HepG2 (cell line): ENCODE results near the gene ZNF764. TPM values are rescaled to one million over a fixed set of nuclear protein-coding genes. Genes with fewer than 3 reads are reported as not detected.

ENCODE experiments used
- GTF3A ChIP-seq: sonication (generic); formaldehyde crosslinking; conservative IDR thresholded peaks from 2 replicates; pipeline ENCODE4 v1.4.0; 2020; ENCODE audit warnings: mild to moderate bottlenecking, missing genetic modification reagents
- ISX ChIP-seq: sonication (generic); formaldehyde crosslinking; conservative IDR thresholded peaks from 2 replicates; pipeline ENCODE4 v1.5.0; 2020; ENCODE audit warnings: missing genetic modification reagents
- MIXL1 ChIP-seq: IDR thresholded peaks from 2 replicates; pipeline ENCODE4 v1.6.1; 2016
- POGZ ChIP-seq: sonication (generic); formaldehyde crosslinking; IDR thresholded peaks from 2 replicates; pipeline ENCODE4 v1.4.0; 2020; ENCODE audit warnings: mild to moderate bottlenecking, missing genetic modification reagents
- RARA ChIP-seq: IDR thresholded peaks from 2 replicates; pipeline ENCODE4 v1.6.1; 2016; ENCODE audit warnings: missing genetic modification reagents, missing compliant biosample characterization
- ZNF296 ChIP-seq: sonication (generic); formaldehyde crosslinking; conservative IDR thresholded peaks from 2 replicates; pipeline ENCODE4 v1.5.0; 2020; ENCODE audit warnings: mild to moderate bottlenecking, missing genetic modification reagents
- ZNF317 ChIP-seq: sonication (generic); formaldehyde crosslinking; IDR thresholded peaks from 2 replicates; pipeline ENCODE4 v1.5.0; 2020; ENCODE audit warnings: mild to moderate bottlenecking, missing genetic modification reagents
- ZNF382 ChIP-seq: sonication (generic); formaldehyde crosslinking; IDR thresholded peaks from 2 replicates; pipeline ENCODE4 v1.5.0; 2020; ENCODE audit warnings: missing genetic modification reagents, mild to moderate bottlenecking, borderline replicate concordance
- polyA plus RNA-seq, 8 experiments: library from polyadenylated mRNA; depleted of rRNA in 3 of 8; stranded (reverse) in 7 of 8; unstranded in 1 of 8; fragments of >200 nt; fragmentation: Illumina TruSeq in 4 of 8; extraction: Trizol in 4 of 8; gene quantifications; 2 replicates each; pipeline versions ENCODE4 v1.2.1 to v1.2.3, GENCODE V29; 2011 to 2016; ENCODE audit warnings: low read depth in 4 of 8, missing spikeins in 1 of 8, mixed read lengths in 1 of 8; ENCODE audit not compliant: insufficient read depth in 1 of 8
- total RNA-seq, 5 experiments: library from RNA; depleted of rRNA; stranded (reverse); fragments of >200 nt; fragmentation: Illumina TruSeq; extraction: Trizol; gene quantifications; 2 replicates each; pipeline ENCODE4 v1.2.3, GENCODE V29; 2016; ENCODE audit warnings: low read depth in 1 of 5
- TF ChIP-seq, protein P1 (sequence below): sonication (generic); formaldehyde crosslinking; IDR thresholded peaks from 2 replicates; pipeline ENCODE4 v1.4.0; 2020; ENCODE audit warnings: missing genetic modification reagents
- TF ChIP-seq, protein P2 (sequence below), 2 experiments: sonication (generic) in 1 of 2; formaldehyde crosslinking in 1 of 2; IDR thresholded peaks; 2 replicates each; pipeline versions ENCODE4 v1.5.1 to v1.6.1; 2011 to 2020; ENCODE audit warnings: borderline replicate concordance in 1 of 2, low read depth in 1 of 2, low read length in 1 of 2, mild to moderate bottlenecking in 1 of 2, missing genetic modification reagents in 1 of 2, moderate library complexity in 1 of 2
- TF ChIP-seq, protein P3 (sequence below): fragments of 450-650 bp; IDR thresholded peaks from 2 replicates; pipeline ENCODE4 v1.6.1; 2017
- TF ChIP-seq, protein P4 (sequence below): IDR thresholded peaks from 2 replicates; pipeline ENCODE4 v1.6.1; 2016; ENCODE audit warnings: mild to moderate bottlenecking, missing biosample characterization, missing genetic modification reagents

ZNF764 gene
- total and polyA plus RNA-seq, 2 of the 13 experiments (the other 11 are each of a cell fraction or from before 2014, with no cell fraction given) = 4.1 to 9.1 TPM

DNA sequence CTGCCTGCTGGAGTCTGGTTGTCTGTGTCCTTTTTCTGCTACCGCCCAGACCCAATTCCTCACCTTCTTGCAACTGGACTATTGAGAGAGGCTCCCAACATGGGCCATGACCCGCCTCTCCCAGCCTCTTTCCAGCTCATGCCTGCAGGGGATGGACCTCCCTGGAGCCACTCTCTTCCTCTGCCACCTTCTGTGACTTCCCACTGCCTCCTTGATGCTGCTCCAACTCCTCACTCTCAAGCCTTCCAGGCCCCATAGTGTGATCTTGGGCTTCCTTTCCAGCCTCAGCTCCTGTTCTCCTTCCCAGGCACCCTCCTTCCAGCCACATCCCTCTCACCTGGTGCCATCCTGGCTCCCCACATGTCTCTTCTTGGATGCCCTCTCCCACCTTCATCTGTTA is 42.9 kb downstream of the ZNF764 start (continued):
- TF ChIP-seq, protein P1, sequence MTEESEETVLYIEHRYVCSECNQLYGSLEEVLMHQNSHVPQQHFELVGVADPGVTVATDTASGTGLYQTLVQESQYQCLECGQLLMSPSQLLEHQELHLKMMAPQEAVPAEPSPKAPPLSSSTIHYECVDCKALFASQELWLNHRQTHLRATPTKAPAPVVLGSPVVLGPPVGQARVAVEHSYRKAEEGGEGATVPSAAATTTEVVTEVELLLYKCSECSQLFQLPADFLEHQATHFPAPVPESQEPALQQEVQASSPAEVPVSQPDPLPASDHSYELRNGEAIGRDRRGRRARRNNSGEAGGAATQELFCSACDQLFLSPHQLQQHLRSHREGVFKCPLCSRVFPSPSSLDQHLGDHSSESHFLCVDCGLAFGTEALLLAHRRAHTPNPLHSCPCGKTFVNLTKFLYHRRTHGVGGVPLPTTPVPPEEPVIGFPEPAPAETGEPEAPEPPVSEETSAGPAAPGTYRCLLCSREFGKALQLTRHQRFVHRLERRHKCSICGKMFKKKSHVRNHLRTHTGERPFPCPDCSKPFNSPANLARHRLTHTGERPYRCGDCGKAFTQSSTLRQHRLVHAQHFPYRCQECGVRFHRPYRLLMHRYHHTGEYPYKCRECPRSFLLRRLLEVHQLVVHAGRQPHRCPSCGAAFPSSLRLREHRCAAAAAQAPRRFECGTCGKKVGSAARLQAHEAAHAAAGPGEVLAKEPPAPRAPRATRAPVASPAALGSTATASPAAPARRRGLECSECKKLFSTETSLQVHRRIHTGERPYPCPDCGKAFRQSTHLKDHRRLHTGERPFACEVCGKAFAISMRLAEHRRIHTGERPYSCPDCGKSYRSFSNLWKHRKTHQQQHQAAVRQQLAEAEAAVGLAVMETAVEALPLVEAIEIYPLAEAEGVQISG (CRISPR knock-in tag) = no peak
- TF ChIP-seq ISX (CRISPR knock-in tag) = no peak
- TF ChIP-seq ZNF317 (CRISPR knock-in tag) = no peak
- no peak for TF ChIP-seq ZNF296 (CRISPR knock-in tag)
- no peak for TF ChIP-seq ZNF382 (CRISPR knock-in tag)
- TF ChIP-seq, protein P2, sequence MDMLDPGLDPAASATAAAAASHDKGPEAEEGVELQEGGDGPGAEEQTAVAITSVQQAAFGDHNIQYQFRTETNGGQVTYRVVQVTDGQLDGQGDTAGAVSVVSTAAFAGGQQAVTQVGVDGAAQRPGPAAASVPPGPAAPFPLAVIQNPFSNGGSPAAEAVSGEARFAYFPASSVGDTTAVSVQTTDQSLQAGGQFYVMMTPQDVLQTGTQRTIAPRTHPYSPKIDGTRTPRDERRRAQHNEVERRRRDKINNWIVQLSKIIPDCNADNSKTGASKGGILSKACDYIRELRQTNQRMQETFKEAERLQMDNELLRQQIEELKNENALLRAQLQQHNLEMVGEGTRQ (IDR thresholded peaks at IDR 0.05; ENCODE audit: low read depth, low read length) = no peak
- TF ChIP-seq, protein P2 (CRISPR knock-in tag; IDR thresholded peaks at IDR 0.05; ENCODE audit: borderline replicate concordance) = no peak
- TF ChIP-seq RARA = no peak
- TF ChIP-seq, protein P3, sequence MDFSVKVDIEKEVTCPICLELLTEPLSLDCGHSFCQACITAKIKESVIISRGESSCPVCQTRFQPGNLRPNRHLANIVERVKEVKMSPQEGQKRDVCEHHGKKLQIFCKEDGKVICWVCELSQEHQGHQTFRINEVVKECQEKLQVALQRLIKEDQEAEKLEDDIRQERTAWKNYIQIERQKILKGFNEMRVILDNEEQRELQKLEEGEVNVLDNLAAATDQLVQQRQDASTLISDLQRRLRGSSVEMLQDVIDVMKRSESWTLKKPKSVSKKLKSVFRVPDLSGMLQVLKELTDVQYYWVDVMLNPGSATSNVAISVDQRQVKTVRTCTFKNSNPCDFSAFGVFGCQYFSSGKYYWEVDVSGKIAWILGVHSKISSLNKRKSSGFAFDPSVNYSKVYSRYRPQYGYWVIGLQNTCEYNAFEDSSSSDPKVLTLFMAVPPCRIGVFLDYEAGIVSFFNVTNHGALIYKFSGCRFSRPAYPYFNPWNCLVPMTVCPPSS = no peak
- TF ChIP-seq, protein P4, sequence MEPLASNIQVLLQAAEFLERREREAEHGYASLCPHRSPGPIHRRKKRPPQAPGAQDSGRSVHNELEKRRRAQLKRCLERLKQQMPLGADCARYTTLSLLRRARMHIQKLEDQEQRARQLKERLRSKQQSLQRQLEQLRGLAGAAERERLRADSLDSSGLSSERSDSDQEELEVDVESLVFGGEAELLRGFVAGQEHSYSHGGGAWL (CRISPR knock-in tag) = no peak
- TF ChIP-seq GTF3A (CRISPR knock-in tag) = no peak
- no peak for TF ChIP-seq POGZ
- no peak for TF ChIP-seq MIXL1 (CRISPR knock-in tag)
